Endothelial cell (in vitro differentiated cells): ENCODE results near the gene FASTKD3. TPM values are rescaled to one million over a fixed set of nuclear protein-coding genes. Genes with fewer than 3 reads are reported as not detected.

ENCODE experiments used
- DNase-seq: peaks from one replicate; pipeline ENCODE4 v3.0.0; 2021; ENCODE audit warnings: low spot score
- H3K27ac Mint-ChIP-seq: one replicate; pipeline ENCODE4 v1.8.0; 2021; ENCODE audit warnings: mixed read lengths, inconsistent platforms; ENCODE audit not compliant: unreplicated experiment
- H3K27me3 Mint-ChIP-seq: one replicate; pipeline ENCODE4 v1.8.0; 2021; ENCODE audit warnings: mild to moderate bottlenecking, moderate library complexity, mixed read lengths, inconsistent platforms; ENCODE audit not compliant: unreplicated experiment
- H3K36me3 Mint-ChIP-seq: one replicate; pipeline ENCODE4 v1.8.0; 2021; ENCODE audit warnings: mild to moderate bottlenecking, low read depth, mixed read lengths, inconsistent platforms; ENCODE audit not compliant: unreplicated experiment
- H3K4me1 Mint-ChIP-seq: one replicate; pipeline ENCODE4 v1.8.0; 2021; ENCODE audit warnings: mild to moderate bottlenecking, mixed read lengths, inconsistent platforms; ENCODE audit not compliant: unreplicated experiment
- H3K4me3 Mint-ChIP-seq: one replicate; pipeline ENCODE4 v1.8.0; 2021; ENCODE audit warnings: mild to moderate bottlenecking, mixed read lengths, inconsistent platforms; ENCODE audit not compliant: unreplicated experiment
- H3K9me3 Mint-ChIP-seq: one replicate; pipeline ENCODE4 v1.8.0; 2021; ENCODE audit warnings: mixed read lengths, inconsistent platforms; ENCODE audit not compliant: unreplicated experiment
- CTCF ChIP-seq: fragments of 200-600 bp; sonication (generic); IDR thresholded peaks from one replicate; pipeline ENCODE4 v1.5.0; 2021; ENCODE audit warnings: antibody characterized with exemption; ENCODE audit not compliant: unreplicated experiment
- total RNA-seq: library from RNA; stranded (reverse); fragmentation: NEBNext Ultra II Directional; extraction: Animal tissue kit (Norgen Biotek cat#: 25700); gene quantifications from one replicate; pipeline ENCODE4 v1.2.1, GENCODE V29; 2021; ENCODE audit not compliant: unreplicated experiment

Gene FASTKD3
- total RNA-seq, 1 donor from 2014 or later: 9.1 TPM

GRCh38 chr5:7845557-7845956 is 23.3 kb downstream of the FASTKD3 start:
- no peak overlapping the region for H3K4me3 Mint-ChIP-seq
- no peak for TF ChIP-seq CTCF
- H3K27ac Mint-ChIP-seq: no peak overlapping the region
- no peaks in the 10 kb centered on the region for H3K36me3 Mint-ChIP-seq
- peaks cover 11% of the 10 kb centered on the region for H3K27me3 Mint-ChIP-seq
- H3K9me3 Mint-ChIP-seq: no peaks in the 10 kb centered on the region
- no peak for DNase-seq
- no peaks in the 10 kb centered on the region for H3K4me1 Mint-ChIP-seq

GRCh38 chr5:7844901-7845300 is 23.9 kb downstream of the FASTKD3 start:
- no peak overlapping the region for H3K4me3 Mint-ChIP-seq
- no peaks in the 10 kb centered on the region for H3K9me3 Mint-ChIP-seq
- H3K27me3 Mint-ChIP-seq: peaks cover 9% of the 10 kb centered on the region
- no peaks in the 10 kb centered on the region for H3K4me1 Mint-ChIP-seq
- no peak for DNase-seq
- no peak overlapping the region for H3K27ac Mint-ChIP-seq
- TF ChIP-seq CTCF: no peak
- no peaks in the 10 kb centered on the region for H3K36me3 Mint-ChIP-seq

GRCh38 chr5:7842531-7842930 is 26.3 kb downstream of the FASTKD3 start:
- H3K4me1 Mint-ChIP-seq: no peaks in the 10 kb centered on the region
- H3K4me3 Mint-ChIP-seq: no peak overlapping the region

GRCh38 chr5:7837403-7837802 is 31.4 kb downstream of the FASTKD3 start:
- no peak for DNase-seq
- TF ChIP-seq CTCF: no peak
- H3K27me3 Mint-ChIP-seq: peaks cover 9% of the 10 kb centered on the region
- no peaks in the 10 kb centered on the region for H3K9me3 Mint-ChIP-seq
- H3K4me3 Mint-ChIP-seq: no peak overlapping the region
- no peak overlapping the region for H3K27ac Mint-ChIP-seq
- H3K36me3 Mint-ChIP-seq: no peaks in the 10 kb centered on the region
- no peaks in the 10 kb centered on the region for H3K4me1 Mint-ChIP-seq

More at GRCh38 chr5:7842531-7842930, 26.3 kb downstream of the FASTKD3 start:
- Mint-ChIP-seq H3K36me3 (no peaks in the 10 kb centered on the region), H3K9me3 (no peaks in the 10 kb centered on the region), H3K27ac (no peak overlapping the region), H3K27me3 (no peaks in the 10 kb centered on the region)
- DNase-seq: no peak
- TF ChIP-seq CTCF: no peak

- Mint-ChIP-seq H3K27me3 (peaks cover 9% of the 10 kb centered on the region), H3K27ac (no peak overlapping the region), H3K4me3 (no peak overlapping the region), H3K36me3 (no peaks in the 10 kb centered on the region), H3K4me1 (no peaks in the 10 kb centered on the region), H3K9me3 (no peaks in the 10 kb centered on the region)
- DNase-seq: no peak
- no peak for TF ChIP-seq CTCF
Observed at GRCh38 chr5:7834982-7835381, 33.8 kb downstream of the FASTKD3 start.
